B cell (primary cell): ENCODE results near the gene MORC2. TPM values are rescaled to one million over a fixed set of nuclear protein-coding genes. Genes with fewer than 3 reads are reported as not detected.

Experiments
- ATAC-seq: fragments of 200-7000 bp; cut with Tn5 transposase; one replicate; pipeline ENCODE4 v1.10.0; 2021; ENCODE audit warnings: low read depth, mild to moderate bottlenecking, moderate number of reproducible peaks, moderate library complexity
- CTCF ChIA-PET: fragments of 350-600 bp; sonication (Branson Sonifier 250); formaldehyde crosslinking; loops from one replicate; lab custom pipeline; 2021; ENCODE audit warnings: antibody characterized with exemption, inconsistent platforms; lab: Charles Lee
- POLR2A ChIA-PET: fragments of 350-600 bp; sonication (Branson Sonifier 250); formaldehyde crosslinking; loops from one replicate; lab custom pipeline; 2021; ENCODE audit warnings: antibody characterized with exemption; lab: Charles Lee
- DNase-seq: peaks from one replicate; pipeline ENCODE4 v3.0.0; 2013
- H2AFZ ChIP-seq: 2 replicates; pipeline ENCODE4 v1.6.1; 2012; ENCODE audit warnings: mild to moderate bottlenecking, low read depth, low read length; ENCODE audit not compliant: insufficient read depth, poor library complexity, severe bottlenecking
- H3K27ac ChIP-seq, 2 donors: 1 replicate in 1 of 2; 2 replicates in 1 of 2; pipeline ENCODE4 v1.5.1; 2012 to 2013; ENCODE audit warnings: low read length in 2 of 2, mild to moderate bottlenecking in 2 of 2, moderate library complexity in 1 of 2
- H3K27me3 ChIP-seq, 4 experiments: fragments of 200-600 bp in 1 of 4; sonication (generic) in 1 of 4; replicated peaks in 1 of 4; 1 replicate in 2 of 4; 2 replicates in 2 of 4; pipeline versions ENCODE4 v1.6.1 to v1.7.0; 2013 to 2016; ENCODE audit warnings: low read length in 3 of 4, mild to moderate bottlenecking in 2 of 4, mixed read lengths in 1 of 4, moderate library complexity in 1 of 4; ENCODE audit not compliant: insufficient read depth in 4 of 4, control insufficient read depth in 3 of 4; ENCODE audit errors: control extremely low read depth in 1 of 4
- H3K36me3 ChIP-seq, 2 experiments: replicated peaks in 1 of 2; 1 replicate in 1 of 2; 2 replicates in 1 of 2; pipeline versions ENCODE4 v1.6.1 to v1.7.1; 2013; ENCODE audit warnings: low read length in 1 of 2; ENCODE audit not compliant: insufficient read depth in 2 of 2, control insufficient read depth in 1 of 2; ENCODE audit errors: control extremely low read depth in 1 of 2, extremely low read depth in 1 of 2
- H3K4me1 ChIP-seq, 2 donors: fragments of 200-600 bp in 1 of 2; sonication (generic) in 1 of 2; 1 replicate in 1 of 2; 2 replicates in 1 of 2; pipeline versions ENCODE4 v1.5.1 to v1.6.1; 2013 to 2017; ENCODE audit warnings: low read length in 2 of 2; ENCODE audit not compliant: control insufficient read depth in 2 of 2, insufficient read depth in 2 of 2
- H3K4me2 ChIP-seq: replicated peaks from 2 replicates; pipeline ENCODE3; 2012; ENCODE audit warnings: mild to moderate bottlenecking, low read depth, low read length; ENCODE audit not compliant: poor library complexity, severe bottlenecking
- H3K4me3 ChIP-seq, 5 experiments: fragments of 200-600 bp in 1 of 5; sonication (generic) in 1 of 5; 1 replicate in 3 of 5; 2 replicates in 2 of 5; pipeline versions ENCODE4 v1.5.1 to v1.7.0; 2011 to 2016; ENCODE audit warnings: low read length in 4 of 5, mild to moderate bottlenecking in 4 of 5, low read depth in 2 of 5, control low read depth in 1 of 5, moderate library complexity in 1 of 5; ENCODE audit not compliant: insufficient read depth in 1 of 5; ENCODE audit errors: control extremely low read depth in 1 of 5, extremely low read depth in 1 of 5
- H3K79me2 ChIP-seq: fragments of 200-600 bp; sonication (generic); one replicate; pipeline ENCODE4 v1.6.0; 2016; ENCODE audit warnings: low read length; ENCODE audit not compliant: control insufficient read depth, insufficient read depth
- H3K9ac ChIP-seq: fragments of 200-600 bp; sonication (generic); 2 replicates; pipeline ENCODE4 v1.6.1; 2017; ENCODE audit warnings: mild to moderate bottlenecking, low read length, moderate library complexity
- H3K9me3 ChIP-seq, 3 donors: one replicate each; pipeline versions ENCODE4 v1.6.1 to v1.7.1; 2013; ENCODE audit warnings: low read length in 2 of 3; ENCODE audit not compliant: control insufficient read depth in 2 of 3, insufficient read depth in 1 of 3; ENCODE audit errors: control extremely low read depth in 1 of 3
- H4K20me1 ChIP-seq: 2 replicates; pipeline ENCODE4 v1.6.0; 2012; ENCODE audit warnings: mild to moderate bottlenecking, low read length; ENCODE audit not compliant: insufficient read depth, control insufficient read depth, poor library complexity, severe bottlenecking
- H3K27ac Mint-ChIP-seq: one replicate; pipeline ENCODE4 v1.8.0; 2021; ENCODE audit warnings: mixed read lengths
- H3K27me3 Mint-ChIP-seq: one replicate; pipeline ENCODE4 v1.8.0; 2021; ENCODE audit warnings: mixed read lengths
- H3K4me1 Mint-ChIP-seq: one replicate; pipeline ENCODE4 v1.8.0; 2021; ENCODE audit warnings: mixed read lengths
- H3K4me3 Mint-ChIP-seq: one replicate; pipeline ENCODE4 v1.8.0; 2021; ENCODE audit warnings: mixed read lengths
- H3K9me3 Mint-ChIP-seq: one replicate; pipeline ENCODE4 v1.8.0; 2022; ENCODE audit warnings: mixed read lengths; ENCODE audit not compliant: insufficient read depth
- EZH2 ChIP-seq: IDR thresholded peaks from 2 replicates; pipeline ENCODE4 v1.6.1; 2012; ENCODE audit warnings: borderline replicate concordance, low read depth, mild to moderate bottlenecking, moderate library complexity, low read length; ENCODE audit not compliant: insufficient read depth, poor library complexity, severe bottlenecking
- WGBS: methylation state at CpG from one replicate; pipeline ENCODE4 v1.1.5; 2013; ENCODE audit warnings: missing lambda C conversion rate; ENCODE audit not compliant: insufficient coverage; 5-methylcytosine and 5-hydroxymethylcytosine counted together
- intact Hi-C: fragments of 100-400 bp; cut with micrococcal nuclease; formaldehyde crosslinking; loops from one replicate; pipeline ENCODE4 v1.10.0; 2022
- polyA plus RNA-seq: library from polyadenylated mRNA; depleted of rRNA; stranded (reverse); fragments of >200 nt; gene quantifications from 2 replicates; pipeline ENCODE4 v1.2.3, GENCODE V29; 2012
- small RNA-seq: library from RNA; depleted of rRNA; stranded (forward); fragments of <200 nt; gene quantifications from one replicate; pipeline ENCODE3, GENCODE V24; 2012; ENCODE audit warnings: low replicate concordance, low read depth; ENCODE audit not compliant: insufficient read length
- total RNA-seq, 2 donors: library from RNA; stranded (reverse); fragments of 120-200 nt in 1 of 2; gene quantifications; 1 replicate in 1 of 2; 2 replicates in 1 of 2; pipeline versions ENCODE4 v1.2.3 to v1.2.4, GENCODE V29; 2013 to 2022
- TF ChIP-seq, protein P1 (sequence below): fragments of 200-600 bp; IDR thresholded peaks from one replicate; pipeline ENCODE4 v1.8.0; 2022; ENCODE audit warnings: antibody characterized with exemption, mild to moderate bottlenecking

The MORC2 gene
- total and polyA plus RNA-seq, 2 donors (not counting 1 experiment from before 2014, with no cell fraction given), result 10.1 to 25.0 TPM

DNA sequence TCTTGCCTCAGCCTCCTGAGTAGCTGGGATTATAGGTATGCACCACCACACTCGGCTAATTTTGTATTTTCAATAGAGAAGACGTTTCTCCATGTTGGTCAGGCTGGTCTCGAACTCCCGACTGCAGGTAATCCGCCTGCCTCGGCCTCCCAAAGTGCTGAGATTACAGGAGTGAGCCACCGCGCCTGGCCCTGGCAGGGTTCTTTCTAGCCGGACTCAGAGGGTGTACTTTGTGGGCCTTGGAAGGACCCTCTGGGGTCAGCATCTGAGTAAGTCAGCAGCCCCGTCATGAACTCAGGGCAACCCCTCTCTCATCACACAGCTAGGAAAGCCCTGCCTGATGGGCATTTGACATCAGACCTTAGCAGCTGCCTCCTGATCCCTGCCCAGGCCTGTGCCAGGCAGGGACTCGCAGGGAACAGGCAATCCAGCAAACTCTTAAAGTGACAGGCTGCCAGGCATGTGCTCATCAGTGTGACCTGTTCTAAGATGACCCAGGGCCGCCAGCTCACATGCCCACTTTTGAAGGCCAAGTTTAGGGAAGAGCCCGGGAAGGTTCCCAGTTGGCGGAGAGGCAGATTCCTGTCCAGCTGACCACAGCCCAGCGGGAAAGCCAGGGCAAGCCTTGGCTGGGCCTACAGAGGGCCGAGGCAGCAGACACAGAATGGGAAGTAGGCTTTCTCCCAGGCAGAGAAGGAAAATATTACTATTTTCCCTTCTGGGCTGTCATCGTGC, 92.9 kb downstream of the MORC2 start:
- 93% methylated on average over 17 of the region's 17 CpGs for WGBS
- Histone ChIP-seq H3K9me3 (no peaks in the 10 kb centered on the region), H3K9ac (no peak overlapping the region), H3K27me3 (no peaks in the 10 kb centered on the region), H3K4me2 (no peak overlapping the region), H3K79me2 (no peaks in the 10 kb centered on the region), H2AFZ (no peak overlapping the region), H3K4me1 (no peaks in the 10 kb centered on the region), H4K20me1 (no peaks in the 10 kb centered on the region), H3K4me3 (no peak overlapping the region), H3K27ac (no peak overlapping the region), H3K36me3 (no peaks in the 10 kb centered on the region)
- DNase-seq (no peak), ATAC-seq (no peak)
- ChIA-PET CTCF (no interaction called here), POLR2A (no interaction called here)
- no peaks in the 10 kb centered on the region for H3K4me1 Mint-ChIP-seq
- intact Hi-C loops, result no loop called here
- TF ChIP-seq, protein P1, sequence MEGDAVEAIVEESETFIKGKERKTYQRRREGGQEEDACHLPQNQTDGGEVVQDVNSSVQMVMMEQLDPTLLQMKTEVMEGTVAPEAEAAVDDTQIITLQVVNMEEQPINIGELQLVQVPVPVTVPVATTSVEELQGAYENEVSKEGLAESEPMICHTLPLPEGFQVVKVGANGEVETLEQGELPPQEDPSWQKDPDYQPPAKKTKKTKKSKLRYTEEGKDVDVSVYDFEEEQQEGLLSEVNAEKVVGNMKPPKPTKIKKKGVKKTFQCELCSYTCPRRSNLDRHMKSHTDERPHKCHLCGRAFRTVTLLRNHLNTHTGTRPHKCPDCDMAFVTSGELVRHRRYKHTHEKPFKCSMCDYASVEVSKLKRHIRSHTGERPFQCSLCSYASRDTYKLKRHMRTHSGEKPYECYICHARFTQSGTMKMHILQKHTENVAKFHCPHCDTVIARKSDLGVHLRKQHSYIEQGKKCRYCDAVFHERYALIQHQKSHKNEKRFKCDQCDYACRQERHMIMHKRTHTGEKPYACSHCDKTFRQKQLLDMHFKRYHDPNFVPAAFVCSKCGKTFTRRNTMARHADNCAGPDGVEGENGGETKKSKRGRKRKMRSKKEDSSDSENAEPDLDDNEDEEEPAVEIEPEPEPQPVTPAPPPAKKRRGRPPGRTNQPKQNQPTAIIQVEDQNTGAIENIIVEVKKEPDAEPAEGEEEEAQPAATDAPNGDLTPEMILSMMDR, result no peak
- TF ChIP-seq EZH2, result no peak
- no peaks in the 10 kb centered on the region for H3K27me3 Mint-ChIP-seq
- H3K4me3 Mint-ChIP-seq, result no peak overlapping the region
- no peak overlapping the region for H3K27ac Mint-ChIP-seq
- no peaks in the 10 kb centered on the region for H3K9me3 Mint-ChIP-seq

Small RNA genes within 50 kb of the gene (small RNA-seq; reads per million reads assigned to genes)
- not detected for gene RF01892

Other genes with a start within 250 kb of the MORC2 start
- 110 and 119 TPM in 2 replicates for gene TUG1, start 491 bp upstream of the MORC2 start, total RNA-seq
- 78.9 and 82.6 TPM in 2 replicates for gene TUG1, start 491 bp upstream of the MORC2 start, polyA plus RNA-seq
- 4.0 and 4.7 TPM in 2 replicates for gene SMTN, start 112.5 kb upstream of the MORC2 start, total RNA-seq
- 5.3 and 7.0 TPM in 2 replicates for gene SMTN, start 112.5 kb upstream of the MORC2 start, polyA plus RNA-seq
- 18.4 and 23.6 TPM in 2 replicates for gene SELENOM, start 138.8 kb upstream of the MORC2 start, total RNA-seq
- 29.9 and 43.3 TPM in 2 replicates for gene SELENOM, start 138.8 kb upstream of the MORC2 start, polyA plus RNA-seq
- 0.29 and 0.52 TPM in 2 replicates for gene INPP5J, start 154.2 kb upstream of the MORC2 start, total RNA-seq
- gene INPP5J, start 154.2 kb upstream of the MORC2 start, polyA plus RNA-seq, result 0.07 and 0.42 TPM in 2 replicates
- gene PLA2G3, start 171.7 kb upstream of the MORC2 start, total RNA-seq, result not detected in 2 replicates
- not detected in 2 replicates for gene PLA2G3, start 171.7 kb upstream of the MORC2 start, polyA plus RNA-seq
- 23.0 and 24.6 TPM in 2 replicates for gene RNF185, start 191.4 kb upstream of the MORC2 start, total RNA-seq
- 9.4 and 12.8 TPM in 2 replicates for gene RNF185, start 191.4 kb upstream of the MORC2 start, polyA plus RNA-seq
- gene LIMK2, start 243.5 kb upstream of the MORC2 start, total RNA-seq, result 16.3 and 20.2 TPM in 2 replicates
- gene LIMK2, start 243.5 kb upstream of the MORC2 start, polyA plus RNA-seq, result 6.8 and 7.4 TPM in 2 replicates